ENCODE data around the gene LMO2. TPM values are rescaled to one million over a fixed set of nuclear protein-coding genes. Genes with fewer than 3 reads are reported as not detected.

Gene LMO2
- total RNA-seq, 2 donors from 2014 or later, result 4.6 to 13.1 TPM

DNA sequence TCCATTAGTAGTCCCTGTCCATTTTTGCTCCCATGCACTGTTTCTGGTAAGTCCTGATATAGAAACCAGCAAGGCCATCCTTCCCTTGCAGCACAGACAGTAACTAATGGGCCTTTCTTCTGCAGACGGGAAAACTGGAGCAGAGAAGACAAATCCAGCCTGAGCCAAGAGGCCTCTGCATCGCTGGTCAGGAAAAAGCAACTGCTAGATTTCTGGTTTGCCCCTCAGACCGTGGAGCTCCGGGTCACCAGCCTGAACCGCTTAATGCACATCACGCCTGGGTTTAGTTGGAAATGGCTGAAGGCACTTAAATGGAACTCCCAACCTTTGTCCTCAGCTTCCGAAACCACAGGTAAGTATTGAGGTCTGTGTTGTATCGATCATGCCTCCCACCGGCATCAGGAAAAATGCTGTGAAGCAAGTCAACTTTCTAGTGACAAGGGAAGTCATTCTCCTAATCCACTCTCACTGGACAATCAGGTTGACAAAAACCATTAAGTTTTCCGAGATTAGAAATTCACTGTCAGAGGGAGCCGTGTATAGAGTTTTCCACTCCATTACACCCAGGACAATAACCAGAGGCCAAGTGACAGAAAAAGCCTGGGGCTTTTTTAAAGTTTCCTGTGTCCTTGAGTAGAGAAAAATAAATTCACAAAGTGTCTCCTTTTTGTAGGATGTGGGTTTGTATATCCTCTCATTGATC, 14.8 kb upstream of the LMO2 start:
- Histone ChIP-seq H3K27ac (no peak overlapping the region), H3K36me3 (no peaks in the 10 kb centered on the region), H3K4me1 (no peaks in the 10 kb centered on the region), H3K9me3 (no peaks in the 10 kb centered on the region), H3K27me3 (no peaks in the 10 kb centered on the region), H3K4me3 (no peak overlapping the region)
- TF ChIP-seq CTCF (IDR thresholded peaks at IDR 0.05), result no peak
- no peak for DNase-seq (ENCODE audit: low spot score)

DNA sequence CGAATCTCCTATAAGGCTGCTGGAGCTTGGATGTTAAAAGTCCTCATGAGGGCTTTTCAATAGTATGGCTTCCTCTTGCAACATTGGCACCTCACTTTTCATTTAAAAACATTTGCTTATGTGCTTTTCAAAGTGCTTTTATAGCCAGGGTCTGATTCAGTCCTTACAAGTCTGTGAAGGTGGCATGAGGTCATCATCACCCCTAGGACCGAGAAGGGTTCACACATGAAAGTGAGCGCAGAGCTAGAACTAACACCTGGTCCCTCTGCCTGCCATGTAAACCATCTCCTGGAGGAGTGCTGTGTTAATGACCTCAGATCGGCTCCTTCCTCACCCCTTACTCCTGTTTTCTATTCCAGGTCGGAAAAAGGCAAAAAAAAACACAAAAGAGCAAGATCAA, 12.2 kb upstream of the LMO2 start:
- Histone ChIP-seq H3K9me3 (no peaks in the 10 kb centered on the region), H3K4me3 (no peak overlapping the region), H3K27ac (no peak overlapping the region), H3K27me3 (no peaks in the 10 kb centered on the region), H3K36me3 (no peaks in the 10 kb centered on the region), H3K4me1 (peaks cover 0 to 9% of the 10 kb centered on the region in 2 donors)
- no peak for TF ChIP-seq CTCF (IDR thresholded peaks at IDR 0.05)
- DNase-seq (ENCODE audit: low spot score), result no peak

DNA sequence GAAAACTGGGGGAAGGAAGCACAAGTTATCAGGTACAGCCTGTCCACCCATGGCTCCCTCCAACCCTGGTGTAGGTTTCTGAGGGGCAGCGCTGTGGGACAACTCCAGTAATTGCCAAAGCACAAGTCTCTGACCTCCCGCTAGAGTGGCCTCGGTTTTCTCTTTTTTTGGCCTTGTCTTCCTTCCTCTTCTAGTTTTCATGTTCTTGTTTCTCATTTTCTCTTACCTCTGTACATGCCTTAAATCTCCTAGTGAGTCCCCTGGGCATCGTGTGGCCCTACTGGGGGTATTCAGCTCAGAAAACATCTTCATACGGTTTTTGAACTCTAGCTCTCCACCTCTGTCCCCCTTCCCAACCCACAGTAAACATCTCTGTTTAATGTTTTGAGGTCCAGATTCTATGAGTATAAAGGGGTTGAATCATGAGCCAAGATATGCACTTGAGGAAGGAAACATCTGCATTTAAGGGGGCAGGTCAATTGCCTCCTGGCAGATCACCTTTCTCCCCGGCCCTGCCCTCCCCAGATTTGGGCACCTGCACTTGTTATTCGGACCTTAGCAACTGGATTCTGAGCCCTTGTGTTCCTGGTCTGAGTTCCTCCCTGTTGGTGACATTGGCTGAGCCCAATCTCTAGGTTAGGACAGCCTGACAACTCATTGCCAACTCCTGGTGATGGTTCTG, 8.4 kb upstream of the LMO2 start:
- no peak overlapping the region for H3K4me3 ChIP-seq
- H3K27me3 ChIP-seq, result no peaks in the 10 kb centered on the region
- no peaks in the 10 kb centered on the region for H3K36me3 ChIP-seq
- H3K27ac ChIP-seq, result no peak overlapping the region
- H3K9me3 ChIP-seq, result no peaks in the 10 kb centered on the region
- peaks cover 0 to 14% of the 10 kb centered on the region in 2 donors for H3K4me1 ChIP-seq
- TF ChIP-seq CTCF (IDR thresholded peaks at IDR 0.05), result no peak
- no peak for DNase-seq (ENCODE audit: low spot score)

DNA sequence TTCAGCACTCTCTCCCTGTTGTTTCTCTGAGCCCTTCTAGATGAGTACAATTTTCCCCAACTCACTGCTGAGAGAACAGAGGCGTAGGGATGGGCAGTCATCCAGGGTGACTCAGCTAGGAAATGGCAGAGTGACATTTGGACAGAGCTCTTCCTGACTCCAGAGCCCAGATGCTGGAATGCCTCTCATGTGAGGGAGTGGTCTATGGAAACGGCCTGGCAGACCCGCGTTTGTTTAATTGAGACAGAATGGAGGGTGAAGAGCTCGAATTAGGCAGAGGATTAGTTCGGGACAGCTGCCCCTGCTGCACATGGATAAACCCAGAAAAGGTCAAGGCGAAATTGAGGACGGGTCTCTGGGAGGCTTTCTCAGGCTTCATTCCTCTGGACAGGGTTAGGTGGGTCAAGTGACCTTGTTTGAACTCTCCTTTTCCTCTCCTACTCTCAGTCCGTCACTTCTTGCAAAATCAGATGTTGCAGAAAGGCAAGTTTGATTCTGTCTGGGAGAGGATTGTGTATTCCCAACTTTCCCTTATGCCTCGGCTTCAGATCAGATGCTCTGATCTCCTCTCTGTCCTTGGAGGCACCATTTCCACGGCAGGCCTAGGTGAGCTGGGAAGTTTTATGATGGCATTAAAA, 7.6 kb upstream of the LMO2 start:
- no peaks in the 10 kb centered on the region for H3K27me3 ChIP-seq
- H3K4me1 ChIP-seq, result peaks cover 0 to 14% of the 10 kb centered on the region in 2 donors
- no peaks in the 10 kb centered on the region for H3K9me3 ChIP-seq
- peak; percentile 94 for DNase-seq (ENCODE audit: low spot score)
- H3K27ac ChIP-seq, result peak overlapping the region in 1 of 2 donors; percentile 24
- TF ChIP-seq CTCF (IDR thresholded peaks at IDR 0.05), result no peak
- no peaks in the 10 kb centered on the region for H3K36me3 ChIP-seq
- H3K4me3 ChIP-seq, result no peak overlapping the region

DNA sequence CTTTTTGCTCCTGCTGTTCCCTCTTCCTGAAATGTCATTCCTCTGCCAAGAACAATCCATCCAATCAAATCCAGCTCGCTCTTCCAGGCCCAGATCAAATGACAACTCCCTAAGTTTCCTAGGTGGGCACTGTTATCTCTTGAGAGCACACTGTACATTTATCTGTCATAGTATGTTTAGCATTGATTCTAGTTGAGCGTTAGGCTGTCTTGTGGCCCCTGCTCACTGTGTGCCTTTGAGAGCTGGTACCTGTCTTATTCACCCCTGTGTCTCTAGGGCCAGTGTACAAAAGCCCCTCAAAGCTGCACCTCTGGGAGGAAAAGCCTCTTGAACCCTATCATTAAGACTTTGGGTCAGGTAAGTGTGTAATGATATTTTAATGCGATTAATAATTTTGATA, 7.1 kb upstream of the LMO2 start:
- Histone ChIP-seq H3K36me3 (no peaks in the 10 kb centered on the region), H3K4me3 (no peak overlapping the region), H3K27me3 (no peaks in the 10 kb centered on the region), H3K27ac (peak overlapping the region; percentile 24 to 52), H3K4me1 (peaks cover 0 to 14% of the 10 kb centered on the region in 2 donors), H3K9me3 (no peaks in the 10 kb centered on the region)
- DNase-seq (ENCODE audit: low spot score), result no peak
- TF ChIP-seq CTCF (IDR thresholded peaks at IDR 0.05), result no peak
